Measurements from ENCODE around the gene RIPOR1.

RIPOR1 gene

GRCh38 chr16:67542464-67542863 lies 13.8 kb downstream of the RIPOR1 start:
- Histone ChIP-seq H3K9me3 (ENCODE audit: control insufficient read depth, low read length) (no peaks in the 10 kb centered on the region), H3K27me3 (ENCODE audit: control insufficient read depth, insufficient read depth, low read length) (no peaks in the 10 kb centered on the region), H3K4me2 (ENCODE audit: low read length) (no peak overlapping the region), H3K9ac (no peak overlapping the region), H3K4me1 (peaks cover 3% of the 10 kb centered on the region), H3K36me3 (ENCODE audit: control insufficient read depth, insufficient read depth, low read length) (no peaks in the 10 kb centered on the region), H3K4me3 (ENCODE audit: low read depth, low read length) (no peak overlapping the region), H3K27ac (no peak overlapping the region), H2AFZ (no peak overlapping the region), H3K79me2 (no peaks in the 10 kb centered on the region)
- no peak for TF ChIP-seq CTCF (IDR thresholded peaks at IDR 0.05)

- Histone ChIP-seq H3K27ac (no peak overlapping the region), H3K4me1 (peaks cover 3% of the 10 kb centered on the region), H3K36me3 (ENCODE audit: control insufficient read depth, insufficient read depth, low read length) (no peaks in the 10 kb centered on the region)
Observed at GRCh38 chr16:67543036-67543435, 14.4 kb downstream of the RIPOR1 start.

GRCh38 chr16:67543582-67543981 lies 15.0 kb downstream of the RIPOR1 start:
- Histone ChIP-seq H3K4me3 (ENCODE audit: low read depth, low read length) (no peak overlapping the region), H3K9ac (no peak overlapping the region), H3K9me3 (ENCODE audit: control insufficient read depth, low read length) (no peaks in the 10 kb centered on the region), H3K79me2 (no peaks in the 10 kb centered on the region), H3K27me3 (ENCODE audit: control insufficient read depth, insufficient read depth, low read length) (no peaks in the 10 kb centered on the region), H3K27ac (no peak overlapping the region), H3K4me2 (ENCODE audit: low read length) (no peak overlapping the region), H3K4me1 (peaks cover 3% of the 10 kb centered on the region), H2AFZ (no peak overlapping the region), H3K36me3 (ENCODE audit: control insufficient read depth, insufficient read depth, low read length) (no peaks in the 10 kb centered on the region)
- no peak for TF ChIP-seq CTCF (IDR thresholded peaks at IDR 0.05)

More at GRCh38 chr16:67543036-67543435, 14.4 kb downstream of the RIPOR1 start:
- no peak overlapping the region for H2AFZ ChIP-seq
- no peaks in the 10 kb centered on the region for H3K9me3 ChIP-seq (ENCODE audit: control insufficient read depth, low read length)
- no peak overlapping the region for H3K4me3 ChIP-seq (ENCODE audit: low read depth, low read length)
- no peak for TF ChIP-seq CTCF (IDR thresholded peaks at IDR 0.05)
- H3K79me2 ChIP-seq = no peaks in the 10 kb centered on the region
- no peak overlapping the region for H3K9ac ChIP-seq
- H3K27me3 ChIP-seq (ENCODE audit: control insufficient read depth, insufficient read depth, low read length) = no peaks in the 10 kb centered on the region
- H3K4me2 ChIP-seq (ENCODE audit: low read length) = no peak overlapping the region

GRCh38 chr16:67544329-67544841 lies 15.8 kb downstream of the RIPOR1 start:
- H3K27ac ChIP-seq = no peak overlapping the region
- no peak overlapping the region for H3K9ac ChIP-seq
- no peak overlapping the region for H3K4me2 ChIP-seq (ENCODE audit: low read length)
- H3K4me3 ChIP-seq (ENCODE audit: low read depth, low read length) = no peak overlapping the region
- TF ChIP-seq CTCF (IDR thresholded peaks at IDR 0.05) = no peak
- H3K79me2 ChIP-seq = no peaks in the 10 kb centered on the region
- no peaks in the 10 kb centered on the region for H3K27me3 ChIP-seq (ENCODE audit: control insufficient read depth, insufficient read depth, low read length)
- H3K9me3 ChIP-seq (ENCODE audit: control insufficient read depth, low read length) = no peaks in the 10 kb centered on the region
- H3K4me1 ChIP-seq = no peaks in the 10 kb centered on the region
- H2AFZ ChIP-seq = no peak overlapping the region
- no peaks in the 10 kb centered on the region for H3K36me3 ChIP-seq (ENCODE audit: control insufficient read depth, insufficient read depth, low read length)

All from parathyroid adenoma (tissue), 2 donors.